Activated T-cell treated with anti-CD3 and anti-CD28 coated beads for 24 hours (primary cell): Measurements from ENCODE around the gene CNPY2.
A peak's percentile ranks its signal among the peaks of the same experiment; 100 is the strongest.
"Not testable (repeated sequence)": the region's sequence is repeated elsewhere in the genome, so short reads cannot be mapped to it uniquely, and the experiment has no call there.

ENCODE experiments used
- DNase-seq: peaks from one replicate; pipeline ENCODE4 v3.0.0-alpha.2; 2020; ENCODE audit warnings: low read depth

CNPY2 gene

DNA sequence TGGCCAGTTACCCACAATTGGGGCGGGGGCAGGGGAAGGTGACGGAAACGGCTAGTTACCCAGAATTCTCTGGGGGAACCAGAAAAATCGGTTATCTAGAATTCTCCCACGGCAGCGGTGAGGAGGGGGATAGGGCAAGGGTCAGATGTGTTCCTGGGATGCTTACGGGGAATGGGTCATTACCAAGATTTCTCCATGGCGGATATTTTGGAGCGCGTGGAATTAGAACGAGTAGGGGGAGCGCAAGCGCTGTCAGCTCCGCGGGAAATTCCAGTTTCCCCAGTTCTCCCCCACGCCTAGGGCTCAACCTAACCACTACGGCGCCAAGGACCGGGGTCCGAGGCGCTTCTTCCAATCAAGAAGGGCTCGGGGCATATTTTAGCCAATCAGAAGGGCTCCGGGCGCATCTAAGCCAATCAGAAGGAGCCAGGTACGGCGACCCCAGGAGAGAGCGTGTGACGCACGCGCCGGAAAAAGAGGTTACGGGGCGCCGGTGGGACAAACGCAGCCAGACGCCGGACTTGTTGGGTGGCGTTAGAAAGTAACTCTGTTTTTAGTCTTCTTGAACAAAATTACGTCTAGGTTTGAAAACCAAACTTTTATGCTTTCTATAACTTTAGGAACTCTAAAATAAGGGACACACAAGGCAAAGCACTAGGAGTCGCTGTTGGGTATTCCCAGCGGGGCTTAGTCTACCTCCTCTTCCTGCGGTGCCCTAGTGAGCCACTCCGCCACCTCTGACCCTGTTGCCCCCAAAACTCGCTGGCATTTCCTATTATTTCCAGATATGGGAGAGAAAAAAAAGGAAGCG, 18.1 kb upstream of the CNPY2 start, which contains the start of gene PAN2:
Gene PAN2, minus strand, starts transcription at position 322 of the 811 bp plus-strand sequence. CDS start 906 bp downstream, outside the sequence.
- peak; percentile 90 for DNase-seq

- no peak for DNase-seq
These were observed 17.4 kb upstream of the CNPY2 start for GRCh38 chr12:56333197-56333678.

DNA sequence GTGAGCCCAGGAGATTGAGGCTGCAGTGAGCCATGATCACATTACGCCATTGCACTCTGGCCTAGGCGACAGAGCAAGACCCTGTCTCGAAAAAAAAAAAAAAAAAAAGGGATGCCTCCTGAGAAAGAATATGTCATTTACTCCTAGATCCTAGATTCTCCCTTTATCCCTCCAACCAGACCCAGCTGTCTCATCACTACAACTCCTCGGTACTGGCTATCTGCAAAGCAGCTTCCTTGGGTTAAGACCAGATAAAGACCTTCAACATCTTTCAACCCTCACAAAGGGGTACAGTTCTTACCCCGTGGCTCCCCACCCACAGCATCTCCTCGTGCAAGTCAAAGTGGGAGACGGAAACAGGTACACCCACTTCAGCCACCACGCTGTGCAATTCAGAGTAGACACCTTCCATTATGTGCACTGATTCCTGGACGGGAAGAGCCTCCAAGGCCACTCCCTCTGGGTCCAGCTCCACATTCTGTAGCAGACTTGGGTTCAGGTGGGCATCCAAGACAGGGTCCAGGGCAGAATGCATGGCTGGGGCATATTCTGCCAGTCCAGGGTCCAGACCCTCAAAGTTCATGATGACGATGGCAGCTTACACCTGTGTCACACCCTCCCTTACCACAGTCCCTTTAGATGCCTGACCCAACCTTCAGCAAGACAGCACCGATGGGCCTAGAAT, 16.9 kb upstream of the CNPY2 start:
- DNase-seq, result no peak

GRCh38 chr12:56330936-56331490, 15.2 kb upstream of the CNPY2 start:
- no peak for DNase-seq

- DNase-seq, result no peak
These were observed 10.7 kb upstream of the CNPY2 start for GRCh38 chr12:56326533-56326932.

DNA sequence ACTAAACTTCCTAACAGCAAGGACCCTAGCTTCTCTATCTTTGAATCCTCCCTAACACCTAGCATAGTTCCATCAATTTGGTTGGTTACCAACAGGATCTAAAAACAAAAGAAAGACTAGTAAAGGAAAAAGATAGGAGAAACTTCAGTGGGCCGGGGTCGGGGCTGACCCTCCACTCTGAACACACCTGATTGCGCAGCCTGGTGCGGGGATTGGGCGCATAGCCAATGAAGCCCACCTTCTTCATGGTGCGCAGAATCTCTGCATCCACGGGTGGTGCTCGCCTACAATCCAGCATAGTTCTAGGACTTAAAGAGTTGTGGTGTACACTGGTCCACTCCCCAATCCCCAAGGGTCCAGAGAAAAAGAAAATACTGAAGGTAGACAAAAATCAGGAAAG, 10.3 kb upstream of the CNPY2 start:
- no peak for DNase-seq

- no peak for DNase-seq
These were observed 8.4 kb upstream of the CNPY2 start for GRCh38 chr12:56324206-56324605.

- not testable (repeated sequence) for DNase-seq
These were observed 5.8 kb upstream of the CNPY2 start for GRCh38 chr12:56321610-56322009.

DNA sequence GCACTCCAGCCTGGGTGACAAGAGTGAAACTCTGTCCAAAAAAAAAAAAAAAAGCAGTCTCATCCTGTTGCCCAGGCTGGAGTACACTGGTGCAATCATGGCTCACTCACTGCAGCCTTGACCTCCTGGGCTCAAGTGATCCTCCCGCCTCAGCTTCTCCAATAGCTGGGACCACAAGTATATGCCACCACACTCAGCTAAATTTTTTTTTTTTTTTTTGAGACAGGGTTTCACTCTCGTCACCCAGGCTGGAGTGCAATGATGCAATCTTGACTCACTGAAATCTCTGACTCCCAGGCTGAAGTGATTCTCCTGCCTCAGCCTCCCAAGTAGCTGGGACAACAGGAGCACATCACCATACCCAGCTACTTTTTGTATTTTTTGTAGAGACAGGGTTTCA, 5.2 kb upstream of the CNPY2 start:
- DNase-seq, result no peak

- no peak for DNase-seq
These were observed 1.9 kb upstream of the CNPY2 start for GRCh38 chr12:56317675-56318074.

GRCh38 chr12:56315249-56315621, 553 bp downstream of the CNPY2 start:
- no peak for DNase-seq

DNA sequence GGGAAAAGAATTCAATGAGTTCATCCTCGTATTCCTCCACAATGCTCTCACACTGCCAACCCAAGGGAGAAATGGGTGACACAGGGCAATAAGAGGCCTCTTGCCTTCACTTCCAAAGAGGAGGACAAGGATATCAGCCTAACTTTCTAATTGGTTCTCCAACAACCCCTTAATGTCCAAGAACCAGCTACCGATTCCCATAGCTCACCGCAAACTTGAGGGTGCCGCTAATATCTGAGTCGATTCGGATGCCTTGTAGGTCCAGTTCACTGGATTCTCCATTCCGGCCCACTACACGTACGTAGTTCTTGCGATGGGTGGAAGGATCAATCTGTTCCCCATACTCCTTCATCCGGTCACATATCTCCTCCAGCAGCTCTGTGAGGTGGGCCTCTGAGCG, 4.8 kb downstream of the CNPY2 start:
- no peak for DNase-seq

- no peak for DNase-seq
These were observed 7.1 kb downstream of the CNPY2 start for GRCh38 chr12:56308714-56309113.

DNA sequence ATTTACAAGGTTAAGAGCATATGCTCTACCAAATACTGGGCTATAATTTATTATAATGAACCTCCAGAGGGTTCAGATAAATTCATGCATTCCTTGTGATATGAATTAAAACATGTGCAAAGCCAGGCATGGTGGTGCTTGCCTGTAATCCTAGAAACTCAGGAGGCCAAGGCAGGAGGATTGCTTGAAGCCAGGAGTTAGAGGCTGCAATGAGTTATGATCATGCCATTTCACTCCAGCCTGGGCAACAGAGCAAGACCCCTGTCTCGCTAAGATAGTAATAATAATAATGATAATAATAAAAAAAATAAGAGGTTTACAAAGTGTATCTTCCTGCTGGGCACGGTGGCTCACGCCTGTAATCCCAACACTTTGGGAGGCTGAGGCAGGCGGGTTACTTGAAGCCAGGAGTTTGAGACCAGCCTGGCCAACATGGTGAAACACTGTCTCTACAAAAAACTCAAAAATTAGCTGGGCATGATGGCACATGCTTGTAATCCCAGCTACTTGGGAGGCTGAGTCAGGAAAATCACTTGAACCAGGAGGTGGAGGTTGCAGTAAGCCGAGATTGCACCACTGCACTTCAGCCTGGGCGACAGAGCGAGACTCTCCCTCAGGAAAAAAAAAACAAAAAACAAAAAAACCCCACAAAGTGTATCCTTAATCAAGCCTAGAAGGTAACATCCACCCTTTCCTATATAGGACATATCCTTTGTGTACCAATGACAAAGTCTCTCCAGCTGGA, 8.4 kb downstream of the CNPY2 start:
- DNase-seq, result no peak

GRCh38 chr12:56304872-56305590, 10.8 kb downstream of the CNPY2 start:
- DNase-seq, result no peak

DNA sequence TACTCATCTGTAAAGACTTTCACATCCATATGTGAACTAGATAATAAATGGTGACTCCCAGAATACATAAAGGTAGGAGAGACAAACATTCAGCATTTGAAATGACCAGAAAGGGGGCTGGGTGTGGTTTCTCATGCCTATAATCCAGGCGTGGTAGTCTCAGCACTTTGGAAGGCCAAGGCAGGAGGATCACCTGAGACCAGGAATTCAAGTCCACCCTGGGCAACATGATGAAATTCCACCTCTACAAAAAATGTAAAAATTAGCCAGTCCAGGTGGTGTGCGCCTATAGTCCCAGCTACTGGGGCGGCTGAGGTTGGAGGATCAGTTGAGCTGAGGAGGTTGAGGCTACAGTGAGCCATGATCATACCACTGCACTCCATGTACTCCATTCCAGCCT, 11.5 kb downstream of the CNPY2 start:
- no peak for DNase-seq

GRCh38 chr12:56300644-56301464, 14.9 kb downstream of the CNPY2 start:
- no peak for DNase-seq

GRCh38 chr12:56299853-56300643, 15.7 kb downstream of the CNPY2 start, which contains the start of gene CS:
Gene CS (minus strand): TSS chr12:56300330. CDS start chr12:56300201, 129 bp downstream.
- peak; percentile 98 for DNase-seq

GRCh38 chr12:56299308-56299852, 16.4 kb downstream of the CNPY2 start:
- DNase-seq, result peak; percentile 25
